ENCODE data around the gene MPDZ. TPM values are rescaled to one million over a fixed set of nuclear protein-coding genes. Genes with fewer than 3 reads are reported as not detected.

MPDZ gene
- polyA plus RNA-seq, 1 donor (not counting 4 experiments of a cell fraction or from before 2014, with no cell fraction given) = 9.0 TPM

DNA sequence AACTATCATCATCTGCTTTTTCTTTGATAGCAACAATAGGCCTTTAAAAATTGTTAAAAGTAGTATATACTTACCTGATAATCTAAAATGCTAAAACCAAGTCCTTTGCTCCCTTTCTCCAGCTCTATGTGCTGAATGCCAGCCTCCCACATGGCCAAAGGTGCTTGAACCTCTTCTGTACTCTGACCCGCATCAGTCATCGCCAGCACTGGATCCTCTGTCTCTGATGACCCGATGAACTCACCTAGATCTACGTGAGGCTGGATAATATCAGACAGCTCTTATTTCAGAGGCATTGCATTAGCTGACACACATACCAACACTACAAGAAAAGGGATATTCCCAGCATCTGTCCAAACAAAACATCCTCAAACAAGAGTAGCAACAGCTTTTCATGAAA lies 89.5 kb downstream of the MPDZ start:
- Histone ChIP-seq H3K36me3 (ENCODE audit: control insufficient read depth in 2 of 2, extremely low read depth in 1 of 2, insufficient read depth in 2 of 2, low read length in 2 of 2) (no peaks in the 10 kb centered on the region), H3K27me3 (ENCODE audit: control insufficient read depth, extremely low read depth, insufficient read depth, low read length) (no peaks in the 10 kb centered on the region), H2AFZ (ENCODE audit: control insufficient read depth, low read length) (no peak overlapping the region), H3K4me2 (ENCODE audit: control insufficient read depth, extremely low read depth, insufficient read depth, low read depth, low read length) (no peak overlapping the region), H3K9ac (ENCODE audit: control insufficient read depth, extremely low read depth, insufficient read depth, low read length) (no peak overlapping the region), H3K9me1 (ENCODE audit: control insufficient read depth, extremely low read depth, insufficient read depth, low read length) (no peaks in the 10 kb centered on the region), H3K27ac (ENCODE audit: control insufficient read depth, insufficient read depth, low read length) (no peak overlapping the region), H4K20me1 (ENCODE audit: control insufficient read depth, extremely low read depth, insufficient read depth, low read length) (no peaks in the 10 kb centered on the region), H3K4me3 (ENCODE audit: control insufficient read depth in 2 of 3, extremely low read depth in 1 of 3, insufficient read depth in 2 of 3, low read depth in 1 of 3, low read length in 3 of 3) (no peak overlapping the region), H3K79me2 (ENCODE audit: control insufficient read depth, insufficient read depth, low read length) (no peaks in the 10 kb centered on the region), H3K4me1 (ENCODE audit: control insufficient read depth, extremely low read depth, insufficient read depth, low read length) (no peaks in the 10 kb centered on the region), H3K9me3 (ENCODE audit: control insufficient read depth, low read depth, low read length) (no peaks in the 10 kb centered on the region)
- dilution Hi-C loops (cut with MboI; ENCODE audit: extremely low pct_ligation_motif_present, low sequenced_read_pairs) = no loop called here
- no peak for TF ChIP-seq EZH2 (IDR thresholded peaks at IDR 0.05; ENCODE audit: low read length)
- TF ChIP-seq, protein P1, sequence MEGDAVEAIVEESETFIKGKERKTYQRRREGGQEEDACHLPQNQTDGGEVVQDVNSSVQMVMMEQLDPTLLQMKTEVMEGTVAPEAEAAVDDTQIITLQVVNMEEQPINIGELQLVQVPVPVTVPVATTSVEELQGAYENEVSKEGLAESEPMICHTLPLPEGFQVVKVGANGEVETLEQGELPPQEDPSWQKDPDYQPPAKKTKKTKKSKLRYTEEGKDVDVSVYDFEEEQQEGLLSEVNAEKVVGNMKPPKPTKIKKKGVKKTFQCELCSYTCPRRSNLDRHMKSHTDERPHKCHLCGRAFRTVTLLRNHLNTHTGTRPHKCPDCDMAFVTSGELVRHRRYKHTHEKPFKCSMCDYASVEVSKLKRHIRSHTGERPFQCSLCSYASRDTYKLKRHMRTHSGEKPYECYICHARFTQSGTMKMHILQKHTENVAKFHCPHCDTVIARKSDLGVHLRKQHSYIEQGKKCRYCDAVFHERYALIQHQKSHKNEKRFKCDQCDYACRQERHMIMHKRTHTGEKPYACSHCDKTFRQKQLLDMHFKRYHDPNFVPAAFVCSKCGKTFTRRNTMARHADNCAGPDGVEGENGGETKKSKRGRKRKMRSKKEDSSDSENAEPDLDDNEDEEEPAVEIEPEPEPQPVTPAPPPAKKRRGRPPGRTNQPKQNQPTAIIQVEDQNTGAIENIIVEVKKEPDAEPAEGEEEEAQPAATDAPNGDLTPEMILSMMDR (optimal IDR thresholded peaks at IDR 0.05 in 1 of 3, IDR thresholded peaks at IDR 0.05 in 1 of 3, conservative IDR thresholded peaks at IDR 0.05 in 1 of 3; ENCODE audit: extremely low read depth in 1 of 3, insufficient read depth in 2 of 3, low read length in 3 of 3) = no peak
- DNase-seq (ENCODE audit: low read depth, low spot score) (no peak), FAIRE-seq (no peak)

DNA sequence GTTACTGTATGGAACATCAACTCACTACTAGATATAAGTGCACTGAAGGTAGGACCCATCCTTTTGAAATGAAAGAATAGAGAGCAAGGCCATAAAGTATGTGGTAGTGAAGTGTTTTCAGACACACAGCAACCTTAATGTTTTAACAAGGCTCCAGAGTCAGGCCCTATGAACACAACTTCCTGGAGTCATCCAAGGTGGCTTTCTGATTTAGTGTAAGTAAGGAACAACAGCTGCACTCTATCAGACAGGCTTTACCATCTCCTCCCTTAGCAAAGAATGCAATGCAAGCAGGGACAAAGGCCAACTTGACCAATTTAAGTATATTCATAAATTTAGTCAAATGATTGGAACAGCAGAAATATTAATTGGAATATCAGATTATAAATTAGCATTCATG lies 90.1 kb downstream of the MPDZ start:
- no peak overlapping the region for H3K27ac ChIP-seq (ENCODE audit: control insufficient read depth, insufficient read depth, low read length)
- TF ChIP-seq, protein P1 (optimal IDR thresholded peaks at IDR 0.05 in 1 of 3, IDR thresholded peaks at IDR 0.05 in 1 of 3, conservative IDR thresholded peaks at IDR 0.05 in 1 of 3; ENCODE audit: extremely low read depth in 1 of 3, insufficient read depth in 2 of 3, low read length in 3 of 3) = no peak
- TF ChIP-seq EZH2 (IDR thresholded peaks at IDR 0.05; ENCODE audit: low read length) = no peak
- H3K9me3 ChIP-seq (ENCODE audit: control insufficient read depth, low read depth, low read length) = no peaks in the 10 kb centered on the region
- no peaks in the 10 kb centered on the region for H3K9me1 ChIP-seq (ENCODE audit: control insufficient read depth, extremely low read depth, insufficient read depth, low read length)
- H3K36me3 ChIP-seq (ENCODE audit: control insufficient read depth in 2 of 2, extremely low read depth in 1 of 2, insufficient read depth in 2 of 2, low read length in 2 of 2) = no peaks in the 10 kb centered on the region
- DNase-seq (ENCODE audit: low read depth, low spot score) (no peak), FAIRE-seq (no peak)
- no peak overlapping the region for H3K9ac ChIP-seq (ENCODE audit: control insufficient read depth, extremely low read depth, insufficient read depth, low read length)
- no peaks in the 10 kb centered on the region for H3K27me3 ChIP-seq (ENCODE audit: control insufficient read depth, extremely low read depth, insufficient read depth, low read length)
- H3K4me2 ChIP-seq (ENCODE audit: control insufficient read depth, extremely low read depth, insufficient read depth, low read depth, low read length) = no peak overlapping the region
- H3K79me2 ChIP-seq (ENCODE audit: control insufficient read depth, insufficient read depth, low read length) = no peaks in the 10 kb centered on the region
- dilution Hi-C loops (cut with MboI; ENCODE audit: extremely low pct_ligation_motif_present, low sequenced_read_pairs) = no loop called here
- no peak overlapping the region for H3K4me3 ChIP-seq (ENCODE audit: control insufficient read depth in 2 of 3, extremely low read depth in 1 of 3, insufficient read depth in 2 of 3, low read depth in 1 of 3, low read length in 3 of 3)
- H2AFZ ChIP-seq (ENCODE audit: control insufficient read depth, low read length) = no peak overlapping the region
- no peaks in the 10 kb centered on the region for H4K20me1 ChIP-seq (ENCODE audit: control insufficient read depth, extremely low read depth, insufficient read depth, low read length)
- no peaks in the 10 kb centered on the region for H3K4me1 ChIP-seq (ENCODE audit: control insufficient read depth, extremely low read depth, insufficient read depth, low read length)

Data from keratinocyte (primary cell).